GM21619 (cell line): Measurements from ENCODE around the gene PRR29.
"Not testable (repeated sequence)": the region's sequence is repeated elsewhere in the genome, so short reads cannot be mapped to it uniquely, and the experiment has no call there.

Experiments
- ATAC-seq: cut with Tn5 transposase; IDR thresholded peaks from one replicate; pipeline ENCODE4 v1.9.1; 2021; ENCODE audit not compliant: unreplicated experiment

PRR29 gene

DNA sequence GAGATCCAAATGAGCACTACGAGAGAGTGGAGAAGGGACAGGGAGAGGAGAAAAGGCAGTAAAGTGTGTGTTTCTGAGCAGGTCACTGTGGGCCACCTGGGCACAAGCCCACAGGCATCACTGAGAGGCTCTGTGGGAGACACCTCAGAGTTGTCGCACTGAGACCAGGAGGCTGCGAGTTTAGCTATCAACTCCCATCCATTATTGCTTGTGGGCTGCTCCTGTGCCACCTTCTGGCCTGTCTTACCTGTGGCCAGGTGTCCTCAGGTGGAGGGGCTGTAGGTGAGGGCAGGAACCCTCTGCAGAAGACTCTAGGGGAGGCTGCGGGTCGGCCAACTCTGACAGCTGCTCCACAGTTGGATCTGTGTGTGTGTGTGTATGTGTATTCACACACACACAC is 2.5 kb upstream of the PRR29 start:
- no peak for ATAC-seq

GRCh38 chr17:63996430-63997182 is 1.5 kb upstream of the PRR29 start:
- ATAC-seq: no peak

- ATAC-seq: no peak
Measured at GRCh38 chr17:63997341-63998048, 656 bp upstream of the PRR29 start.

GRCh38 chr17:63998721-63999679 is 849 bp downstream of the PRR29 start:
- ATAC-seq: no peak

DNA sequence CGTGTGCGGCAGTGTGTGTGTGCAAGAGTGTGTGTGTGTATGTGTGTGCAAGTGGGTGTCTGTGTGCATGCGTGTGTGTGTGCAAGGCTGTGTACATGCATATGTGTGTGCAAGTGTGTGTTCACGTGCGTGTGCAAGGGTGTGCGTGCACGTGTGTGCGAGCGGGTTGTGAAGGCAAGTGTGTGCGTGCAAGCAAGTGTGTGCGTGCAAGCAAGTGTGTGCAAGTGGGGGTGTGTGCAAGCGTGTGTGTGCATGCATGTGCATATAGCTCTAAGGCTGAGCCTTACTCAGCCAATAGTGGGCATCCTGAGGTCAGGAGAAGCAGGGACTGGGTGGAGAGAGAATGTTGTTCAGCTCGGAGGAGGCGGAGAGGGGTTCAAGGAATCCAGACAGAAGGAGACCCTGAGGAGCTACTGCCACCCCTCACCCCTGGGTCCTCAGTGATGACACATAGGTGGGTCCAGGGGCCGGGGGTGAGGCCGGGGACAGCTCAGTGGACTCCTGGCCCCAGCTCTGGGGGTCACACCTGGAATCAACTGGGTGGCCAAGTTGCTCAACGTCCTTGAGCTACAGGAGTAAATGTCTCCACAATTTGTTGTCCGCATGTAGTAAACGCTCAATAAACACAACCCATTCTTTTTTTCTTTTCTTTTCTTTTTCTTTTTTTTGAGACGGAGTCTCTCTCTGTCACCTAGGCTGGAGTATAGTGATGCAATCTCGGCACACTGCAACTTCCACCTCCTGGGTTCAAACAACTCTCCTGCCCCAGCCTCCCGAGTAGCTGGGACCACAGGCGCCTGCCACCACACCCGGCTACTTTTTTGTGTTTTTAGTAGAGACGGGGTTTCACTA is 1.8 kb downstream of the PRR29 start:
- no peak for ATAC-seq

DNA sequence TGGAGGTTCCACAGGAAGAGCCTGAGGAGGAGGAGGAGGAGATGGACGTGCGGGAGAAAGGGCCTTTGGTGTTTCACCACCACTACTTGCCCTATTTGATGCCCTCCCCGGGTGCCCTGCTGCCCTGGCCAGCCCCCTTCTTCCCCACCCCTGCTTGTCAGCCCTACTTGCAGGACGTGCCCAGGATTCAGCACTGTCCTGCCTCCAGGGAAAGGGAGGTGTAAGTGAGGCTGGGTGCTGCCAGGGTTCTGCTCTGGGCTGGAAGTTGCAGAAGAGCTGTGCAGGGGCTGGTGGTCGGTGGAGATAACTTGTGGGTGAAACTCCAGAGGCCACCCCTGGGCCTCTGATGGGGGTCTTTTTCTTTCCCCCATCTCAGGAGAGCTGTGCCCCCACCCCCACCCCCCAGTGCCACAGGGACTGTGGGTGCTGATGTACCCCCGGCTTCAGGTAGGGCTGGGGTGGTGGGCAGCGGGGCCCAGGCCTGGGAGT is 3.0 kb downstream of the PRR29 start:
- ATAC-seq: no peak

GRCh38 chr17:64001763-64002529 is 3.8 kb downstream of the PRR29 start:
- no peak for ATAC-seq

DNA sequence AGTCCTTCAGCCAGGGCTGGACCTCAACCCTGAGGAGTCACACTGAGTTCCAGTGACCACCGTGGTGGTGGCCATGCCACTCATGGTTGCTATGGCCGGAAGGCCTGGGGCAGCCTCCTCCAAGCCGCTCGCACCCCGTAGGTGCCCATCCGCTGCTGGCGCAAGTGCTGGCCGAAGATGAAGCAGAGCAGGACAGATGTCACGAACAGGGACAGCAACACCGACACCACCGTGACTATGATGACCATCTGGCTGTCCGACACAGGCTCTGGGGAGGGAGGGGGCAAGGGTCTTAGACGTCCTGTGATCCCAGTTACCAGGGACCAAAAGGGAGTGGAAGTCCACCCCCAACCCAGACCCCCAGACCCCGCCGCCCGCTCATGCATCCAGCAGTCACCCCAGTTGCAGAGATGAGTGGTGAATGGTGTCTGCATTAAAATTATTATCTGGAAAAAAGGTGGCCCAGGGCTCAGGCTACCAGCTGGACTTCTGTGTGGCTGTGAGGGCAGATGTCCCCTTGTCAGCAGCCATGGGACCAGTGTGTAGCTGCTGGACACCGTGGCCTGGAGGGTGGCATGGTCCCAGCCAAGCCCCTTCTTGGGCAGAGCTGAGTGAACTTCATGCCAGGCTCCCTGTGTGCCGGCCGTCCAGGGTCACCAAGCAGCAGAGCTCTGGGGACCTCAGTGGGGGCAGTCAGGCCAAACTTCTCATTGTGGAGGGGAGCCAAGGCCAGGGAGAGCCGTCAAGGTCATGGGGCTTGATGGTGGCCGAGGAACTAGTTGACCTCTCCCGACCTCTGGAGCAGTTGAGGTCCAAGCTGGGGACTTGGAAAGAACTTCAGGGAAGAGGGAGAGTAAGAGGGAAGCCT is 4.7 kb downstream of the PRR29 start:
- ATAC-seq: no peak

DNA sequence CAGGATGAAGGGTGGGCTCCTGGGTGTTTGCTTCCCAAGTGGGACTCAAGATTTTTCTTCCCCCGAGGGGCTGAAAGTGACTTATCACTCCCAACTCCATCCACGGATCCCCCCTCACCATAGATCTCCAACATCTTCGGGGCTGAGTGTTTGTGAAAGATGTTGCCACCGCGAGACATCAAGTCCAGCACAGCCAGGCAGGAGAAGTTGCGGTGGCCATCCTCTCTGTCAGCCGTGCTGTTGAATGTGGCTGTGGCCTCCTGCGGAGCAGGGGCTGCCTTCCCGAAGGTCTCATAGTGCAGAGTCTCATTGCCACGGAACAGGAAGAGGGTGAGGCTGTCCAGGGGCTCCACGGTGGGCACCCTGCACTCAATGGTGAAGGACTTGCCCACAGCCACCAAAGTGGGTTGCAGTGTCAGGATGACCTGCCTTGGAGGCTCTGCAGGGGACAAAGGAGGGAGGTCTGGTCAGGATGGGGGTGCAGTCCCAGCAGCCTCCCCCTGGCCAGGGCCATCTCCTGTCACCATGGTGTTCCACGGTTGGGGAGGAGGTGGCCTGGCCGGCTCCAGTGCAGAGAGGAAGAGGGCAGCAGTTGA is 5.5 kb downstream of the PRR29 start:
- ATAC-seq: no peak

DNA sequence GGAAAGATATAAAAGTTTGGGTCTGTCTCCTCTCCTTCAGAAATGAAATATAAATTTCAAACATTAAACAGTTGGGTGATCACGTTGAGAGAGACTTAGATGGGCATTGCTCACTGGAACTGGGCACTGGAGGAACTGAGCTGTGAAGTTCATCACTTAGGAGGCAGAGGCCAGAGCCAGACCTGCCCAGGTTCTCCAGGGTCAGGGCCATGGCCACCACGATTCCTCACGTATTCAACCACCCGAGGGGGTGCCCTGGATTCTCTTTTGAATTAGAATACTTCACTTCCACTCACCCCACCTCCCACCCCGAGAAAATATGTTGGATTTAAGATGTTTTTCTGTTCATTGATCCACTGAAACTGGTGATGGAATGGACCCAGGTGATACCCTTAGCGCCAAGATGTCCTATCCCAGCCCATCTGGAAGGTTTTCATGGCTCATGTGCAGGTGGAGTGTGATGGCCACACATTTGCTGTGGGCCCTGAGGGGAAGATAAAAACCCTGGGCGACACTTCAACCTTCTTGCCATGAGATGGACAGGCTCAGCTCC is 6.1 kb downstream of the PRR29 start:
- ATAC-seq: no peak

DNA sequence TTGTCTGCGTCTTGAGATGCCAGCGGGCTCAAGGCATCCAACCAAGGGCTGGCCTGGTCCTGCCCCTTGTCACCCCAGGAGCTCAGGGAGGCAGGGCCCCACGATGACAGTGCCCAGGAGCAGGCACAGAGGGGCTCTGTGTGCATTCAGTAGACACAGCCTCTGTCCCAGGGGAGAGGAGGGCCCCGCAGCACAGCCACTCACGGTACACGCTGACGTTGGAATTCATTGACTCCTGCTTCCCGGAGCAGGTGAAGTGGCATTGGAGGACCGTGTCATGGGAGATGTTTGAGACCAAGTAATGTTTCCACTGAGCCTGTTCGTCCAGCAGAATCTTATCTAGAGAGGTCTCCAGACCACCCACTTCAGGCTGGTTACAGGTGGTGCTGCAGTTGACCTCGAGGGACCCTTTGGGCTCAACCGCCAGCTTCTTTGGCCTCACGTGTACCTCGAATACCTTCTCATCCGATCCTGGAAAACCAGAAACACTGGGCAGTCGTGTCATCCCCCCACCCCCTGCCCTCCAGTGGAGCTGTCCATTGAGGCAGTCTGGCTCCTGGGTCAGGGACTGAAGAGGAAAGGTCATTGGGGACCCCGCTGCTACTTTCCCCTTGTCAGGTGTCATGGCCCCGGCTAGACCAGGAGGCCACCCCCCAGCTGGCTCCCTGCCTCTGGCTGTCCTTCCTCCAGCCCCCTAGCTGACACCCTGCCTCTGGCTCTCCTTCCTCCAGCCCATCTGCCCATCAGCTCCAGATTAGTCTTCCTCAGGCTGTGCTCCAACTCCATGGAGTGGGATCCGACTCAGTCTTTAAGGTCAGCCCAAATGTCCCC is 7.0 kb downstream of the PRR29 start:
- ATAC-seq: no peak

DNA sequence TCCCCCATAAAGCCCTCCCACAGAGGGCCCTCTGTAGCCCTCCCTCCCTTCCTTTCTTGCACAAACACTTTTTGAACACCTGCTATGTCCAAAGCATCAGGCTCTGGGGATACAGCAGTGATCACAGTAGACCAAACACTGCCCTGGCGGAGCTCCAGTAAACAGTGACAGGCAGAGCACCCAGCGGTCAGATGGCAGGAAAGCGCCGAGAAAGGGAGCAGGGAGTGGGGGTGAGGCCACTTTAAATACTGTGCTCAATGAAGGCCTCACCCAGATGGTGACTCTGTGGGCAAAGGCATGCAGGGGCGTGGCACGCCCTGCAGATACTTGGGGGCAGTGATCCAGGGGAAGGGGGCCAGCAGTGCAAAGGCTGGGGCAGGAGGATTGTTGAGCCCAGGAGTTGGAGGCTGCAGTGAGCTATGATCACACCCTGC is 7.6 kb downstream of the PRR29 start:
- ATAC-seq: no peak

DNA sequence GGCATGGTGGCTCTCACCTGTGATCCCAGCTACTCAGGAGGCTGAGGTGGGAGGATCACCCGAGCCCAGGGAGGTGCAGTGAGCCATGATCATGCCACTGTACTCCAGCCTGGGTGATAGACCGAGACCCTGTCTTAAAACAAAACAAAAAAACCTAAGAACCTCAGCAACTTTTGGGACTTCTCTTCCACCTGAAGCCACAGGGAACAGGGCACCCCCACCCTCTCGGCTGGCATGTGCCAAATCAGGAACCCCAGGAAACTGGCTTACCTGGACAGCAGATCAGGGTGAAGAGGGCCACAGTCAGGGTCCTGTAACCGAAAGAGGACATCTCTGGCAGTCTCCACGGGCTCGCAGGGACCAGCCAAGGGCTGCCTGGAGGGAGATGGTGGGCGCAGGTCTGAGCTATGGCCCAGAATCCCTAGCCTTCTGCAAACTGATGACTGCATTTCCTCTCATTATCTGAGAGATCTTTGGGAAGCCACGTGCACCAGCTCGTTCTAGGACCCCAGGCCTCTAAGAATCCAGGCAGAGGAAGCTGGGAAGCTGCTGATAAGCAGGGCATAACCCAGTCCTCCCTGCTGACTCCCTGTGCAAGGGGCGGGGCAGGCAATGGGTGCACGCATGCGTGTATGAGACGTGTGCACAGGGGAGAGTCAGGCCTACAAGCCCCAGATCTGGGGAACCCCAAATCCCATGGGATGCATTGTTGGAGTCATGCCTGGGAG is 8.4 kb downstream of the PRR29 start:
- no peak for ATAC-seq

DNA sequence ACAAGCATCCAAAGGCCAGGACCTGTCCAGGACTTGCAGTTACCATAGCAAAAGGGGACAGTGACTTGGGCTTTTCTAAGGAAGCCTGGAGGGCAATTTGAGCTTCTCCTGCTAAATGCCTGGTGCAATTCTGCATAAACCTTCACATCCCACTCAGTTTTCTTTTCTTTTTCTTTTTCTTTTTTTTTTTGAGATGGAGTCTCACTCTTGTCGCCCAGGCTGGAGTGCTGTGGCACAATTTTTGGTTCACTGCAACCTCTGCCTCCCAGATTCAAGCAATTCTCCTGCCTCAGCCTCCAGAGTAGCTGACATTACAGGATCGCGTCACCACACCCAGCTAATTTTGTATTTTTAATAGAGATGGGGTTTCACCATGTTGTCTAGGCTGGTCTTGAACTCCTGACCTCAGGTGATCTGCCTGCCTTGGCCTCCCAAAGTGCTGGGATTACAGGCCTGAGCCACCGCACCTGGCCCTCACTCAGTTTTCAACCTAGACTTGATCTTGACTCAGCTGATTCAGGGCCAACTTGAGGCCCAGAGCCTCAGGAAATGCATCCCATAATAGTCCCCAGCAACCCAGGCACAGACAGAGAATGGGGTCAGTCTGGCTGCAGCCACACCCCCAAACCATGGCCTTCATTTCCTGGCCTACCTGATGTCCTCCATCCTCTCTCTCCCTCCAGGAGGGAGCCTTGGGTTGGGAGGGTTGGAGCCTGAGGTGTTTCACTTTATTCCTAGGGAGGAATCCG is 9.1 kb downstream of the PRR29 start:
- not testable (repeated sequence) for ATAC-seq

- no peak for ATAC-seq
Measured at GRCh38 chr17:64007838-64008282, 9.7 kb downstream of the PRR29 start.

- ATAC-seq: no peak
Measured at GRCh38 chr17:64008346-64008745, 10.2 kb downstream of the PRR29 start.
